Transverse colon (tissue), 4 donors: ENCODE results near the gene SGCA.

ENCODE experiments used
- POLR2A ChIP-seq: fragments of 450-650 bp; IDR thresholded peaks from one replicate; pipeline ENCODE4 v1.6.1; 2016; ENCODE audit warnings: antibody characterized with exemption, mild to moderate bottlenecking, moderate library complexity
- POLR2AphosphoS5 ChIP-seq, 3 donors: sonication (generic); formaldehyde crosslinking; IDR thresholded peaks; one replicate each; pipeline ENCODE4 v1.6.1; 2016; ENCODE audit warnings: antibody characterized with exemption in 3 of 3
- TF ChIP-seq, protein P1 (sequence below), 5 experiments: fragments of 200-600 bp in 3 of 5; fragments of 450-650 bp in 2 of 5; sonication (generic) in 3 of 5; IDR thresholded peaks; 1 replicate in 2 of 5; 2 replicates in 3 of 5; pipeline ENCODE4 v1.5.1; 2016 to 2017; ENCODE audit warnings: antibody characterized with exemption in 5 of 5, inconsistent platforms in 3 of 5, mild to moderate bottlenecking in 2 of 5, moderate library complexity in 1 of 5

DNA sequence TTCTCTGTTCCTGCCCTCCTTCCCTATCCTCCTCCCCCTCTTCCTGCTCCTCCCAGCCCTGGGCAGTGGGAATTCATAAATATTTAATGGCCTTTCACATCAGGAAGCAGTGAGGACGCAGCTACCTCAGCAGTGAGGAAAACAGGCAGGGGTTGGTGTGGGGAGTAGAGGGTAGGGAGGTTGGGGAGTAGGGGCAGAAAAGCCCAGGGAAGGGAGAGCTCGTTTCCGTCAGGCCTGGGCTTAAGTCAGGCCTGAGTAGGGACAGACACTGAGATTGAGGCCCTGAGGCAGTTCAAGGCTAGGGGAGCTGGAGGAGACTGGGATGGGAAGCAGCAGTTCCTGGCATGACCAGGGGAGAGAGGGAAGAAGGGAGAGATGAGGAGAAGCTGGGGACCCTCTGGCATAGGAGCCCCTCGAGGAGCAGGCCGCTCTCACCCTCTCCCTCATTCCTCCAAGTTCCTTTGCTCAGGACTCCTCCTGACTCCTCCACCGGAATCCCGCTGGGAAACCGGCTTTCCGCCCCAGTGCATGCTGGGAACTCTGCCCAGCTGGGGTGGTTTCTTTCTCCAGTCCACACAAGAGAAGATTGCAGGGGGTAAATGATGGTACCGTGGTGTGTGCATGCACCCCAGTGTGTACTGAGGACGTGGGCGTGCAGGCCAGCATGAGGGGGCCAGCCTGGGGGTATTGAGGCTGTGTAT is 42.0 kb upstream of the SGCA start:
- TF ChIP-seq POLR2AphosphoS5 (IDR thresholded peaks at IDR 0.05): no peak
- no peak for TF ChIP-seq POLR2A
- TF ChIP-seq, protein P1, sequence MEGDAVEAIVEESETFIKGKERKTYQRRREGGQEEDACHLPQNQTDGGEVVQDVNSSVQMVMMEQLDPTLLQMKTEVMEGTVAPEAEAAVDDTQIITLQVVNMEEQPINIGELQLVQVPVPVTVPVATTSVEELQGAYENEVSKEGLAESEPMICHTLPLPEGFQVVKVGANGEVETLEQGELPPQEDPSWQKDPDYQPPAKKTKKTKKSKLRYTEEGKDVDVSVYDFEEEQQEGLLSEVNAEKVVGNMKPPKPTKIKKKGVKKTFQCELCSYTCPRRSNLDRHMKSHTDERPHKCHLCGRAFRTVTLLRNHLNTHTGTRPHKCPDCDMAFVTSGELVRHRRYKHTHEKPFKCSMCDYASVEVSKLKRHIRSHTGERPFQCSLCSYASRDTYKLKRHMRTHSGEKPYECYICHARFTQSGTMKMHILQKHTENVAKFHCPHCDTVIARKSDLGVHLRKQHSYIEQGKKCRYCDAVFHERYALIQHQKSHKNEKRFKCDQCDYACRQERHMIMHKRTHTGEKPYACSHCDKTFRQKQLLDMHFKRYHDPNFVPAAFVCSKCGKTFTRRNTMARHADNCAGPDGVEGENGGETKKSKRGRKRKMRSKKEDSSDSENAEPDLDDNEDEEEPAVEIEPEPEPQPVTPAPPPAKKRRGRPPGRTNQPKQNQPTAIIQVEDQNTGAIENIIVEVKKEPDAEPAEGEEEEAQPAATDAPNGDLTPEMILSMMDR (IDR thresholded peaks at IDR 0.05): no peak
